ENCODE data around the gene NCOA3. TPM values are rescaled to one million over a fixed set of nuclear protein-coding genes. Genes with fewer than 3 reads are reported as not detected.

NCOA3 gene
- total RNA-seq, 2 donors from 2014 or later, result 81.6 to 92.6 TPM

- Mint-ChIP-seq H3K36me3 (peaks cover 9 to 21% of the 10 kb centered on the region in 2 donors), H3K27ac (peak overlapping the region in 1 of 2 donors; percentile 75), H3K9me3 (no peaks in the 10 kb centered on the region)
- no peak for DNase-seq (ENCODE audit: low spot score in 2 of 2)
- no peak for ATAC-seq
These were observed 143.9 kb downstream of the NCOA3 start for GRCh38 chr20:47645632-47646031.

DNA sequence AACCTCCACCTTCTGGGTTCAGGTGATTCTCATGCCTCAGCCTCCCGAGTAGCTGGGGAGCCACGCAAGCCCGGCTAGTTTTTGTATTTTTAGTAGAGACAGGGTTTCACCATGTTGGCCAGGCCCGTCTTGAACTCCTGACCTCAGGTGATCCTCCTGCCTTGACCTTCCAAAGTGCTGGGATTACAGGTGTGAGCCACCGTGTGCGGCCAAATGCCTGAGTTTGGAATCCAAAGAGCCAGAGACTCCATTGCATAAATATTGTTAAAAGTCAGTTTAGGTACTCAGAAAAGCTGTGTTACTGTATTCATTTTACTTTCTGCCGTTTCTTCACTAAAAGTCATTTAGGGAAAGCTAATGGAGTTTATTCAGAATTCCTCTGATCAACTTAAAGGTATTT is 146.3 kb downstream of the NCOA3 start:
- Mint-ChIP-seq H3K36me3 (peaks cover 14 to 17% of the 10 kb centered on the region in 2 donors), H3K27ac (peak overlapping the region in 1 of 2 donors; percentile 58), H3K9me3 (no peaks in the 10 kb centered on the region)
- no peak for ATAC-seq
- DNase-seq (ENCODE audit: low spot score in 2 of 2), result no peak

GRCh38 chr20:47648943-47649342 is 147.3 kb downstream of the NCOA3 start:
- ATAC-seq, result no peak
- no peaks in the 10 kb centered on the region for H3K9me3 Mint-ChIP-seq
- H3K27ac Mint-ChIP-seq, result peak overlapping the region in 1 of 2 donors; percentile 65
- DNase-seq (ENCODE audit: low spot score in 2 of 2), result no peak
- peaks cover 11 to 24% of the 10 kb centered on the region in 2 donors for H3K36me3 Mint-ChIP-seq

DNA sequence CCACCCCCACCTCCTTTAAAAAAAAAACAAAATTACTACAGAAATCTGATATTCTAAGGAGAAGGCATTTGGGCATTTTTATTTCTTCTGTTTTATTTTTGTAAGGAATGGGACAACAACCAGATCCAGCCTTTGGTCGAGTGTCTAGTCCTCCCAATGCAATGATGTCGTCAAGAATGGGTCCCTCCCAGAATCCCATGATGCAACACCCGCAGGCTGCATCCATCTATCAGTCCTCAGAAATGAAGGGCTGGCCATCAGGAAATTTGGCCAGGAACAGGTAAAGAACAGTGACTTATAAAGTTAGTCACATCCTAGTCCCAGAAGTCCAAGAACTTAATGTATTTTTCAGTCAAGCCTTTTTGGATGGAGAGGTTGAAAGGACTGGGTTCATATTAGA is 150.6 kb downstream of the NCOA3 start:
- Mint-ChIP-seq H3K27ac (peak overlapping the region in 1 of 2 donors; percentile 36), H3K36me3 (peaks cover 7 to 14% of the 10 kb centered on the region in 2 donors), H3K9me3 (no peaks in the 10 kb centered on the region)
- no peak for DNase-seq (ENCODE audit: low spot score in 2 of 2)
- ATAC-seq, result no peak

DNA sequence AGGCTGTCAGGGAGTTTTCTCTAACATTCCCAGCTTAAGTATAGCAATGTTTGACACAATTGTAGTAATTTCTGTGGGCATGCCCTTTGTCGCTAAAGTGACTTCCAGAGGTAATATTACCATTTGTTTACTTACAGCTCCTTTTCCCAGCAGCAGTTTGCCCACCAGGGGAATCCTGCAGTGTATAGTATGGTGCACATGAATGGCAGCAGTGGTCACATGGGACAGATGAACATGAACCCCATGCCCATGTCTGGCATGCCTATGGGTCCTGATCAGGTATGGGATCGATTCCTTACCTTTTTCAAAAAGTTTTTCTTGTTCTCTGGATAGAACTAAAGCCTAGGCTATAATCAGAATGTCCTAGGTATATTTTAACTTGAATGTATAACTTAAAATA is 151.1 kb downstream of the NCOA3 start:
- no peaks in the 10 kb centered on the region for H3K9me3 Mint-ChIP-seq

GRCh38 chr20:47653869-47654268 is 152.2 kb downstream of the NCOA3 start:
- peaks cover 7 to 14% of the 10 kb centered on the region in 2 donors for H3K36me3 Mint-ChIP-seq
- H3K27ac Mint-ChIP-seq, result no peak overlapping the region
- DNase-seq (ENCODE audit: low spot score in 2 of 2) (no peak), ATAC-seq (no peak)
- no peaks in the 10 kb centered on the region for H3K9me3 Mint-ChIP-seq

More for the DNA sequence above, 151.1 kb downstream of the NCOA3 start:
- Mint-ChIP-seq H3K36me3 (peaks cover 7 to 14% of the 10 kb centered on the region in 2 donors), H3K27ac (no peak overlapping the region)
- ATAC-seq (no peak), DNase-seq (ENCODE audit: low spot score in 2 of 2) (no peak)

GRCh38 chr20:47654370-47654769 is 152.7 kb downstream of the NCOA3 start:
- ATAC-seq, result no peak
- H3K36me3 Mint-ChIP-seq, result peaks cover 7 to 14% of the 10 kb centered on the region in 2 donors
- no peak for DNase-seq (ENCODE audit: low spot score in 2 of 2)
- H3K27ac Mint-ChIP-seq, result peak overlapping the region in 1 of 2 donors; percentile 82
- no peaks in the 10 kb centered on the region for H3K9me3 Mint-ChIP-seq

- Mint-ChIP-seq H3K36me3 (peaks cover 7 to 14% of the 10 kb centered on the region in 2 donors), H3K9me3 (no peaks in the 10 kb centered on the region), H3K27ac (no peak overlapping the region)
- ATAC-seq (no peak), DNase-seq (ENCODE audit: low spot score in 2 of 2) (no peak)
These were observed 153.9 kb downstream of the NCOA3 start for GRCh38 chr20:47655635-47656034.

- ATAC-seq (no peak), DNase-seq (ENCODE audit: low spot score in 2 of 2) (no peak)
- H3K36me3 Mint-ChIP-seq, result peaks cover 1 to 9% of the 10 kb centered on the region in 2 donors
- H3K27ac Mint-ChIP-seq, result peak overlapping the region in 1 of 2 donors; percentile 68
- no peaks in the 10 kb centered on the region for H3K9me3 Mint-ChIP-seq
These were observed 154.6 kb downstream of the NCOA3 start for GRCh38 chr20:47656318-47656717.

GRCh38 chr20:47659904-47660601 is 158.4 kb downstream of the NCOA3 start:
- H3K36me3 Mint-ChIP-seq, result no peaks in the 10 kb centered on the region
- no peak for ATAC-seq
- H3K9me3 Mint-ChIP-seq, result no peaks in the 10 kb centered on the region
- no peak for DNase-seq (ENCODE audit: low spot score in 2 of 2)
- H3K27ac Mint-ChIP-seq, result peak overlapping the region; percentile 38 to 82

DNA sequence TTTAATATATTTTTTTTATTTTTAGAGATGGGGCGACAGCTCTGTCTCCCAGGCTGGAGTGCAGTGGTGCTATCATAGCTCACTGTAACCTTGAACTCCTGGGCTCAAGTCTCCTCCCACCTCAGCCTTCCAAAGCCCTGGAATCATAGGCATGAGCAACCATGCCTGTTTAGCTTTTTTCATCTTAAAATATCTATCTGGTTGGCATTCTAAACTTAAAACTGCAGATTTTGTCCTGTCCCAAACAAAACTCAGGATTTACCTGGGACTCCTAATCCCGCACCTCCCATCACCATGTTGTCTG is 158.9 kb downstream of the NCOA3 start:
- ATAC-seq (no peak), DNase-seq (ENCODE audit: low spot score in 2 of 2) (no peak)
- Mint-ChIP-seq H3K9me3 (no peaks in the 10 kb centered on the region), H3K27ac (peak overlapping the region; percentile 58 to 75), H3K36me3 (no peaks in the 10 kb centered on the region)

GRCh38 chr20:47660983-47661700 is 159.5 kb downstream of the NCOA3 start:
- Mint-ChIP-seq H3K27ac (peak overlapping the region; percentile 58 to 75), H3K9me3 (no peaks in the 10 kb centered on the region), H3K36me3 (no peaks in the 10 kb centered on the region)
- DNase-seq (ENCODE audit: low spot score in 2 of 2) (no peak), ATAC-seq (no peak)

DNA sequence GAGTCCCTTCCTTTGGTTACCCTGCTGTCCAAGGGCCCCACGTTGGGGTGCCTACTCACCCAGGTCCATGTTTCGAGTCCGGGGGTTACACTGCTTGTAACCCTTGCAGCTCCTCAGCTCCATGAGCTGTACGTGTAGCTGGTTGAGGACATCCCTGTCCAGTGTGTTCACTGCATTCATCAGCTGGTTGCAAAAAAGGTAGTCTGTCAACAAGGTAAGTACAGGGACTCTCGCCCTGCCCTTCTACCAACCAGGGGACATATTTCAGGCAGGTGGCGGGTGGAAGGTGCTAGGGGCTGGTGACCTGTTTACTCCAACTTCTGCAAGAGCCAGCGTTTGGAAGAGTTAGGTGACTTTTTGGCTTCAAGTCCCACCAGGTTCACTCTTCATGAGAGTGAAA is 160.0 kb downstream of the NCOA3 start:
- H3K27ac Mint-ChIP-seq, result peak overlapping the region; percentile 38 to 75
- ATAC-seq (no peak), DNase-seq (ENCODE audit: low spot score in 2 of 2) (no peak)
- no peaks in the 10 kb centered on the region for H3K9me3 Mint-ChIP-seq
- H3K36me3 Mint-ChIP-seq, result no peaks in the 10 kb centered on the region

GRCh38 chr20:47662483-47663353 is 161.0 kb downstream of the NCOA3 start:
- DNase-seq (ENCODE audit: low spot score in 2 of 2), result no peak
- Mint-ChIP-seq H3K9me3 (no peaks in the 10 kb centered on the region), H3K36me3 (no peaks in the 10 kb centered on the region), H3K27ac (peak overlapping the region in 1 of 2 donors; percentile 48)
- no peak for ATAC-seq

DNA sequence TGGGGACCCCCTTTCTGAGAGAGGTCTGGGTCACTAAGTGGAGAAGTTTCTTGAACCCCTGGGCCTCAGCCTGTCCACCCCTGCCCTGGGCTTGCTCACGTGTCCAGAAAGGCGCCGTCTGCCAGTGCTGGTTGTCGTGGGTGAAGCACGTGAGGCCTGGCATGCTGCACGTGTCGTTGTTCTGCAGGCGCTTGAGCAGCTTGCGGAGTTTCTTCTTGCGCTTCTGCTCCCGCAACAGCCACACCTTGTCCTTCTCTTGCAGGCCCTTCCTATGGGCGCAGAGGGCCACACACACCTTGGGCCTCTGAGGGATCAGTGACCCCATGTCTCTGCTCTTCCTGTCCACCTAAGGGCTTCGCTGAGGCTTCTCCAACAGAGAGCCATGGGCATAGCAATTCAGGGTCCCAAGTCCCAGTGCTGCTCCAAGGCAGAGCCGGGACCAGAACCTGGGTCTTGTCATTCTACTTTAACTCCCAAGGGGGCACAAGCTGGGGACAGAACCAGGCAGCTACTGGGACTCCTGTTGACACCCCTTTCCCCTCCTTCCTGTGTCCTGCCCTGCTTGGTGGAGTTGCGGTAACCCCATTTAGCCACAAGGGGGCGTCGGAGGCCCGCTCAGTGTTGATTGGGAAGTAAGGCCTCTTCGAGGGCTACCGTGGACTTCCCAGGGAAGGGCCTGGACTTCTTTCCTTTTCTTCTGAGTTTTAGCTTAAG is 161.8 kb downstream of the NCOA3 start:
- ATAC-seq (peak; percentile 69 to 77), DNase-seq (ENCODE audit: low spot score in 2 of 2) (peak; percentile 67 to 84)
- peak overlapping the region in 1 of 2 donors; percentile 77 for H3K27ac Mint-ChIP-seq
- H3K36me3 Mint-ChIP-seq, result no peaks in the 10 kb centered on the region
- no peaks in the 10 kb centered on the region for H3K9me3 Mint-ChIP-seq

- ATAC-seq, result peak; percentile 9 to 23
- peak overlapping the region in 1 of 2 donors; percentile 77 for H3K27ac Mint-ChIP-seq
- H3K36me3 Mint-ChIP-seq, result no peaks in the 10 kb centered on the region
- no peaks in the 10 kb centered on the region for H3K9me3 Mint-ChIP-seq
- no peak for DNase-seq (ENCODE audit: low spot score in 2 of 2)
These were observed 162.4 kb downstream of the NCOA3 start for GRCh38 chr20:47664068-47664437.

Data from activated naive CD4-positive, alpha-beta T cell treated with anti-CD3 and anti-CD28 coated beads, Interleukin-2, amount 50 U/mL, for 72 hours (primary cell).